ENCODE results near the gene SPSB2. TPM values are rescaled to one million over a fixed set of nuclear protein-coding genes. Genes with fewer than 3 reads are reported as not detected.

Gene SPSB2
- total and polyA plus RNA-seq, 7 experiments from 2014 or later, result 5.1 to 20.2 (median 11.2) TPM

DNA sequence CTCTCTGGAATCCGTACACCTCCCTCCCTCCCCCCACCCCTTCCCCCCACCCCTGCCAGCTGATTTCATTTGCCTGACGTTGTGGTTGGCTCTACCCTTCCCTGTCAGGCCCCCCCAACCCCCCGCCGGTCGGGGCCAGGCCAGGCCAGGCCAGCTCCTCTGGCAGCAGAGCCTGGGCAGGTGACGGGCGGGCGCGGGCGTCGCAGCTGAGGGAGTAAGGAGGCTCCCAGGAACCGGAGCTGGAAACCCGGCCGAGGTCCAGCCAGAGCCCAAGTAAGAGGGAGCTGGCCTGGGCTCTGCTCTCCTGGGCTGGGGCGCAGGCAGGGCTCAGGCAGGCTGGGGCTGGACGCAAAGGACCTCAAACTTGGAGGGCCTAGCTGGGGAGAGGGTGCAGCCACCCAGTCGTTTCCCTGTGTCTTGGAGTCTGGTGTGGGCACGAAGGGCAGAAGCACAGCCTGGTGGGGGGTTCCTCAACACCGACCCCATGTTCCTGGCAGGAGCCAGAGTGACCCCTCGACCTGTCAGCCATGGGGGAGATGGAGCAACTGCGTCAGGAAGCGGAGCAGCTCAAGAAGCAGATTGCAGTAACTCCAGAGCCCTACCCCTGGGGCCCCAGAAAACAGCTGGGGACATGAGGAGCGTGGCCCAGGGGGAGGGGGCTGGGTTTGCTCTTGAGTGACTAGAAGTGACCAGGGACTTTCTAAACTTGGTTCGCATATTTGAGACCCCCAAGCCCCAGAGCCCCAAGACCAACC is 32.2 kb downstream of the SPSB2 start, which contains the start of gene GNB3:
Gene GNB3 (plus strand): TSS at position 165 of the 755 bp plus-strand sequence. CDS start 363 bp downstream, at position 528.
- no peaks in the 10 kb centered on the region for H3K9me3 Mint-ChIP-seq
- ChIA-PET CTCF (no interaction called here), POLR2A (interaction anchor here (0.5 to 1.6 kb wide), 6 partner anchors 10 to 244 kb away, joined by 3 to 5 read pairs (median 3); partner anchors contain the start of genes CDCA3, MLF2 and SPSB2)
- Histone ChIP-seq H3K4me1 (ENCODE audit: control insufficient read depth in 2 of 2, insufficient read depth in 2 of 2, low read length in 2 of 2) (peaks cover 0 to 2% of the 10 kb centered on the region in 2 donors), H3K27me3 (ENCODE audit: control insufficient read depth in 2 of 2, insufficient read depth in 2 of 2, low read length in 2 of 2) (no peaks in the 10 kb centered on the region), H3K36me3 (ENCODE audit: control insufficient read depth in 2 of 3, insufficient read depth in 3 of 3, low read length in 3 of 3) (peaks cover 0 to 6% (median 0%) of the 10 kb centered on the region in 3 experiments), H3K9me3 (ENCODE audit: control insufficient read depth in 2 of 3, low read length in 3 of 3) (no peaks in the 10 kb centered on the region), H3K4me3 (ENCODE audit: low read length) (no peak within 1 kb of the TSS), H3K27ac (ENCODE audit: low read depth, low read length) (no peak within 1 kb of the TSS)
- H3K4me3 Mint-ChIP-seq, result no peak within 1 kb of the TSS
- H3K4me1 Mint-ChIP-seq, result peaks cover 0 to 3% (median 0%) of the 10 kb centered on the region in 7 donors
- ATAC-seq (no peak), DNase-seq (no peak)
- peaks cover 0 to 10% (median 5%) of the 10 kb centered on the region in 5 donors for H3K36me3 Mint-ChIP-seq
- intact Hi-C loops (cut with micrococcal nuclease), result no loop called here
- H3K27ac Mint-ChIP-seq, result no peak within 1 kb of the TSS
- H3K27me3 Mint-ChIP-seq, result no peaks in the 10 kb centered on the region

DNA sequence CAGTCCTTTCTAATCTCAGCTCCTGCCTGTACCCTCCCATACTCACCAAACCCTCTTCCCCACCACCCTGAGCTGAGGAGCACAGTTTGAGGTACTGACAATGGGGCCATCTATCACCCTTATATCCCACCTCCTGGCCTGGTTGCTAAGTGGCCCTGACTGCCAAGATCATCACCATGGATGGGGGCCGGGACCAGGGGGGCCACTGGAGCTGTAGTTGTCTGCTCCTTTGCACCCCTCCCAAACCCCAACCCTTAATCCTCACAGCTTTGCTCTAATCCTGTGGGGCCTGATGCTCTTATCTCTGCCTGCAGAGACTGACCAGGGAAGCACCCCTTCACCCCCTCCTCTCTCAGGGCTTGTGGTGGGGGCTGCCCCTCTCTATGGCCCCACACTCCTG is 32.8 kb downstream of the SPSB2 start:
- Mint-ChIP-seq H3K36me3 (peaks cover 0 to 10% (median 5%) of the 10 kb centered on the region in 5 donors), H3K27me3 (no peaks in the 10 kb centered on the region)
- CTCF ChIA-PET, result no interaction called here

DNA sequence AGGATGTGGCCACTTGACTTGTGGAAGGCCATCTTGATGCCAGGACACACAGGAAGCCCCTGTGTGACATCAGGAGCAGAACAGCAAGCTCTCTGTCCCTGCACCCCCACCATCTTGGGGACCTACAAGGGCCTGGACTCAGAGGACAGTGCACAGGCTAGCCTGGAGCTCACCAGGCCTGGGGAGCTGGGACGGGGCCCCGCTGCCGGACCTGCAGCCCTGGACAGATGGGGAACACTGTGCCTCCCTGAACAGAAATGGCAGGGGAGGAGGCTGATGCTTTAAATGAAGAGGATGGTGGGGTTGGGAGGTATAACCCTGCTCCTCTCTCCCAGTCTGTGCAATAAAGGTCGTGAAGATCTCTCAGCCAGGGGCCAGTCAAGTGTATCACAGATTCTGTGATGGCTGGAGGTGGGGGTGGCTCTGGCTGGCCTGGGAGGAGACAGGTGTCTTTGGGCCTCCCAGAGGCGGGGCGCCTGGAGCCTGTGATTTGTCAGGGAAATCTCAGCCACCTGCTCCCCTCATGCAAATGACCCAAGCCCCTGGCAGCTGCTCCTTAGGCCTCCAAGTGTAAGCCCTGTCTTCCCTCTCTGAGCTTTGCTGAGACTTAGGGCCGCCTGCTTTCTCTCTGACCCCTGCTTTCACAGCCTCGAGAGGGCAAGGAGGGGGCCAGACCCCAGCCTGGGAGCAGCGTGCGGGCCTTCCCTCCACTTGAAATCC is 33.5 kb downstream of the SPSB2 start:
- Mint-ChIP-seq H3K27me3 (no peaks in the 10 kb centered on the region), H3K36me3 (peaks cover 0 to 4% (median 0%) of the 10 kb centered on the region in 5 donors), H3K4me3 (no peak overlapping the region), H3K4me1 (peaks cover 0 to 4% (median 0%) of the 10 kb centered on the region in 7 donors), H3K27ac (no peak overlapping the region), H3K9me3 (no peaks in the 10 kb centered on the region)
- no peak overlapping the region for H3K4me3 ChIP-seq (ENCODE audit: low read length)
- CTCF ChIA-PET, result interaction anchor here (0.5 to 1.5 kb wide), 4 partner anchors 9 to 86 kb away, joined by 3 to 4 read pairs (median 3); partner anchors contain the start of gene MLF2
- DNase-seq, result no peak
- intact Hi-C loops (cut with micrococcal nuclease), result no loop called here
- no peaks in the 10 kb centered on the region for H3K27me3 ChIP-seq (ENCODE audit: control insufficient read depth in 2 of 2, insufficient read depth in 2 of 2, low read length in 2 of 2)
- no peaks in the 10 kb centered on the region for H3K9me3 ChIP-seq (ENCODE audit: control insufficient read depth in 2 of 3, low read length in 3 of 3)
- ATAC-seq, result no peak
- peaks cover 0 to under 1% (median 0%) of the 10 kb centered on the region in 3 experiments for H3K36me3 ChIP-seq (ENCODE audit: control insufficient read depth in 2 of 3, insufficient read depth in 3 of 3, low read length in 3 of 3)
- POLR2A ChIA-PET, result interaction anchor here (0.7 to 1.3 kb wide), 3 partner anchors 11 to 234 kb away, joined by 3 read pairs; partner anchors contain the start of genes P3H3 and SPSB2
- peaks cover 0 to 4% of the 10 kb centered on the region in 2 donors for H3K4me1 ChIP-seq (ENCODE audit: control insufficient read depth in 2 of 2, insufficient read depth in 2 of 2, low read length in 2 of 2)
- H3K27ac ChIP-seq (ENCODE audit: low read depth, low read length), result no peak overlapping the region

More for the DNA sequence above, 32.8 kb downstream of the SPSB2 start:
- no peak for ATAC-seq
- no peak overlapping the region for H3K4me3 Mint-ChIP-seq
- H3K9me3 ChIP-seq (ENCODE audit: control insufficient read depth in 2 of 3, low read length in 3 of 3), result no peaks in the 10 kb centered on the region
- intact Hi-C loops (cut with micrococcal nuclease), result no loop called here
- no peak for DNase-seq
- H3K4me3 ChIP-seq (ENCODE audit: low read length), result no peak overlapping the region
- no peaks in the 10 kb centered on the region for H3K27me3 ChIP-seq (ENCODE audit: control insufficient read depth in 2 of 2, insufficient read depth in 2 of 2, low read length in 2 of 2)
- peaks cover 0 to 4% (median 0%) of the 10 kb centered on the region in 7 donors for H3K4me1 Mint-ChIP-seq
- H3K9me3 Mint-ChIP-seq, result no peaks in the 10 kb centered on the region
- POLR2A ChIA-PET, result interaction anchor here (0.6 to 1.3 kb wide), 3 partner anchors 12 to 243 kb away, joined by 3 read pairs; partner anchors contain the start of genes P3H3 and SPSB2
- no peak overlapping the region for H3K27ac Mint-ChIP-seq
- H3K27ac ChIP-seq (ENCODE audit: low read depth, low read length), result no peak overlapping the region
- H3K36me3 ChIP-seq (ENCODE audit: control insufficient read depth in 2 of 3, insufficient read depth in 3 of 3, low read length in 3 of 3), result peaks cover 0 to 6% (median 0%) of the 10 kb centered on the region in 3 experiments
- peaks cover 0 to 4% of the 10 kb centered on the region in 2 donors for H3K4me1 ChIP-seq (ENCODE audit: control insufficient read depth in 2 of 2, insufficient read depth in 2 of 2, low read length in 2 of 2)

DNA sequence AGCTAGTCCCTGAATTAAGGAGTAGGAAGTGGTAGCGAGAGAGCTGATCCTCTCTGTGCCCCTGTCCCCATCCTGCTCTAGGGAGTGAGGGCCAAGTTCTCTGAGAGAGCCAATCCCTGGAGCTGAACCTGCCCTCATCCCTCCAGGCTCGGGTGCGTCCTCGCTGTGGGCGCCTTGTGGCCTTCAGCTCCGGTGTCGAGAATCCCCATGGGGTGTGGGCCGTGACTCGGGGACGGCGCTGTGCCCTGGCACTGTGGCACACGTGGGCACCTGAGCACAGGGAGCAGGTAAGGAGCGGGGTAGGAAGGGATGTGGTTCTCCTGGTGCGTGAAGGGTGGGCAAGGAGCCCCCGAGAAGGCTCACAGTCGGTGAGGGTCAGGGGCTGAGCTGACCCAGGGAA is 34.2 kb downstream of the SPSB2 start:
- no peak overlapping the region for H3K27ac ChIP-seq (ENCODE audit: low read depth, low read length)
- Mint-ChIP-seq H3K36me3 (peaks cover 0 to 4% (median 0%) of the 10 kb centered on the region in 5 donors), H3K27me3 (no peaks in the 10 kb centered on the region), H3K9me3 (no peaks in the 10 kb centered on the region), H3K4me1 (peaks cover 0 to 6% (median 0%) of the 10 kb centered on the region in 7 donors), H3K27ac (no peak overlapping the region), H3K4me3 (no peak overlapping the region)
- ATAC-seq, result no peak
- H3K4me3 ChIP-seq (ENCODE audit: low read length), result no peak overlapping the region
- DNase-seq, result no peak
- CTCF ChIA-PET, result interaction anchor here (0.5 to 1.5 kb wide), 4 partner anchors 8 to 86 kb away, joined by 3 to 4 read pairs (median 3); partner anchors contain the start of gene MLF2
- H3K36me3 ChIP-seq (ENCODE audit: control insufficient read depth in 2 of 3, insufficient read depth in 3 of 3, low read length in 3 of 3), result no peaks in the 10 kb centered on the region
- POLR2A ChIA-PET, result interaction anchor here (0.6 to 0.7 kb wide), 2 partner anchors 215 to 235 kb away, joined by 3 read pairs; no protein-coding TSS in a partner anchor
- no peaks in the 10 kb centered on the region for H3K27me3 ChIP-seq (ENCODE audit: control insufficient read depth in 2 of 2, insufficient read depth in 2 of 2, low read length in 2 of 2)
- intact Hi-C loops (cut with micrococcal nuclease), result no loop called here
- H3K4me1 ChIP-seq (ENCODE audit: control insufficient read depth in 2 of 2, insufficient read depth in 2 of 2, low read length in 2 of 2), result peaks cover 0 to 4% of the 10 kb centered on the region in 2 donors
- no peaks in the 10 kb centered on the region for H3K9me3 ChIP-seq (ENCODE audit: control insufficient read depth in 2 of 3, low read length in 3 of 3)

DNA sequence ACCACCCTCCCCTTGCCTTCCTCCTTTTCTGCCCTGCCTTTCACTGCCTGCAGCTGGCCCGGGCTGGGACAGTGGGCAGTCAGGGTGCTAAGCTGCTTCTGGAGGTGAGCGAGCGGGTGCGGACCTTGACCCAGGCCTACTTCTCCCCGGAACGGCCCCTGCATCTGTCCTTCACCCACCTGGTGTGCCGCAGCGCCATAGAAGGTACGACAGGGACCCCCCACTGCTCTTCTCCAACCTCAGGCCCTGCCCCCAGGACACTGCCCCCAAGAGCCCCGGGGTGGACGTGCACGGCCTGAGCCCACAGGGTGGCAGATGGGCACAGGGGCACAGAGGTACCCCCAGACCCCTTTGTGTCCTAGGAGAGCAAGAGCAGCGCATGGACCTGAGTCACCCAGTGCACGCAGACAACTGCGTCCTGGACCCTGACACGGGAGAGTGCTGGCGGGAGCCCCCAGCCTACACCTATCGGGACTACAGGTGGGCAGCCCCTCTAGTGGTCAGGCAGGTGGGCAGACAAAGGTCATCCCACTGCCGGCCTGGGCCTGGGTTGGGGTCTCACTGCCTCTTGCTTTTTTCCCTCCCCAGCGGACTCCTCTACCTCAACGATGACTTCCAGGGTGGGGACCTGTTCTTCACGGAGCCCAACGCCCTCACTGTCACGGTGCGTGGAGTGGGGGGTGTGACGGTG is 35.6 kb downstream of the SPSB2 start:
- Histone ChIP-seq H3K27ac (ENCODE audit: low read depth, low read length) (no peak overlapping the region), H3K36me3 (ENCODE audit: control insufficient read depth in 2 of 3, insufficient read depth in 3 of 3, low read length in 3 of 3) (no peaks in the 10 kb centered on the region), H3K27me3 (ENCODE audit: control insufficient read depth in 2 of 2, insufficient read depth in 2 of 2, low read length in 2 of 2) (no peaks in the 10 kb centered on the region), H3K4me3 (ENCODE audit: low read length) (no peak overlapping the region), H3K9me3 (ENCODE audit: control insufficient read depth in 2 of 3, low read length in 3 of 3) (no peaks in the 10 kb centered on the region), H3K4me1 (ENCODE audit: control insufficient read depth in 2 of 2, insufficient read depth in 2 of 2, low read length in 2 of 2) (peaks cover 0 to 4% of the 10 kb centered on the region in 2 donors)
- Mint-ChIP-seq H3K36me3 (peaks cover 0 to 4% (median 0%) of the 10 kb centered on the region in 5 donors), H3K27ac (no peak overlapping the region), H3K27me3 (no peaks in the 10 kb centered on the region), H3K9me3 (no peaks in the 10 kb centered on the region), H3K4me3 (no peak overlapping the region), H3K4me1 (peaks cover 0 to 6% (median 0%) of the 10 kb centered on the region in 7 donors)
- DNase-seq (no peak), ATAC-seq (no peak)
- intact Hi-C loops (cut with micrococcal nuclease), result no loop called here
- ChIA-PET CTCF (interaction anchor here (0.6 to 5.6 kb wide), 7 partner anchors 13 to 217 kb away, joined by 3 to 38 read pairs (median 5); partner anchors contain the start of genes CDCA3, MLF2, SPSB2 and TPI1), POLR2A (interaction anchor here (1.2 to 2.2 kb wide), 2 partner anchors 9 to 85 kb away, joined by 5 to 6 read pairs; partner anchors contain the start of genes MLF2 and P3H3)

DNA sequence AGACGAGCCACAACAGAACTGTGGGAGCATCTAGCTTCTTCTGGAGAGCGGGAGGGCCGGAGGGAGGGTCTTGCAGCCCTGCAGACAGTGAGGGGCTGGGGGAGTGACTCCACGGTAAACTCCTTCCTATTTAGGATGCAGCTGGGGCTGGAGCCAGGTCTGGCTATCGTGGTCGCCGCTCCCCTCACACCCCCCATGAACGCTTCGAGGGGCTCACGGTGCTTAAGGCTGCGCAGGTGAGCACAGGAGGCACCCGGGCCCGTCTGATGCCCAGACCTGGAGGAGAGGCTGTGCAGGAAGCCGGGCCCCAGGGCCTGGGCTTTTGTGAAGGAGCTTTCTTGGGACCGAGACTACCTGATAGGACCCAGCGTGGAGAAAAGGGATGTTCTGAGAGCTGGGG is 36.3 kb downstream of the SPSB2 start:
- H3K4me1 ChIP-seq (ENCODE audit: control insufficient read depth in 2 of 2, insufficient read depth in 2 of 2, low read length in 2 of 2), result peaks cover 0 to 4% of the 10 kb centered on the region in 2 donors
- no peaks in the 10 kb centered on the region for H3K9me3 ChIP-seq (ENCODE audit: control insufficient read depth in 2 of 3, low read length in 3 of 3)
- DNase-seq (no peak), ATAC-seq (no peak)
- no peak overlapping the region for H3K4me3 ChIP-seq (ENCODE audit: low read length)
- intact Hi-C loops (cut with micrococcal nuclease), result no loop called here
- no peak overlapping the region for H3K4me3 Mint-ChIP-seq
- H3K9me3 Mint-ChIP-seq, result no peaks in the 10 kb centered on the region
- no peaks in the 10 kb centered on the region for H3K27me3 ChIP-seq (ENCODE audit: control insufficient read depth in 2 of 2, insufficient read depth in 2 of 2, low read length in 2 of 2)
- H3K4me1 Mint-ChIP-seq, result peaks cover 0 to 6% (median 0%) of the 10 kb centered on the region in 7 donors
- H3K27ac ChIP-seq (ENCODE audit: low read depth, low read length), result no peak overlapping the region
- H3K27me3 Mint-ChIP-seq, result peaks cover 0 to 5% (median 0%) of the 10 kb centered on the region in 5 donors
- no peak overlapping the region for H3K27ac Mint-ChIP-seq
- H3K36me3 Mint-ChIP-seq, result peaks cover 0 to 4% (median 0%) of the 10 kb centered on the region in 5 donors
- POLR2A ChIA-PET, result interaction anchor here (0.6 to 2.2 kb wide), 4 partner anchors 9 to 84 kb away, joined by 3 to 6 read pairs (median 4); partner anchors contain the start of genes CDCA3, MLF2, P3H3 and USP5
- CTCF ChIA-PET, result interaction anchor here (0.5 to 5.6 kb wide), 11 partner anchors 12 to 334 kb away, joined by 3 to 38 read pairs (median 4); partner anchors contain the start of genes CDCA3, MLF2, SPSB2 and TPI1
- no peaks in the 10 kb centered on the region for H3K36me3 ChIP-seq (ENCODE audit: control insufficient read depth in 2 of 3, insufficient read depth in 3 of 3, low read length in 3 of 3)

Measured in naive thymus-derived CD4-positive, alpha-beta T cell (primary cell).